HG02642 (cell line): ENCODE results near the gene DPYSL3.

ENCODE experiments used
- ATAC-seq: cut with Tn5 transposase; IDR thresholded peaks from one replicate; pipeline ENCODE4 v1.9.1; 2021; ENCODE audit warnings: mild to moderate bottlenecking; ENCODE audit not compliant: unreplicated experiment, poor library complexity

DPYSL3 gene

DNA sequence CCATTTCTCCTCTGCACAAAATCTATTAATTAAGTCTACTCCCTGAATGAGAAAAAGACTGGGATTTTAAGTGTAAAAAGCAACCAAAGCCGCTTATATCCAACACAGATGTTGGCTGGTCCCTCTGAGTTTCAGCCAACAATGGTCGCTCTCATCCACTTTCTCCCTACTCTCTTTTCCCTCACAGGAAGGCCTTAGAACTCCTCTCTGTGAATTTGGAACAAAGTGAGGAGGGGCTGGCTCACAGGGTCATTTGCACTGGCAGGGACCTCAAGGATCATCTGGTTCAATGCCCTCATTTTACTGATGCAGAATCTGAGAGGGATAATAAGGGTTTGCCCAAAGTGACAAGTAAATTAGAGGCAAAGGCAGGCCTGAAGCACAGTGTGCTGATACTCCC, 64.0 kb downstream of the DPYSL3 start:
- ATAC-seq = no peak

DNA sequence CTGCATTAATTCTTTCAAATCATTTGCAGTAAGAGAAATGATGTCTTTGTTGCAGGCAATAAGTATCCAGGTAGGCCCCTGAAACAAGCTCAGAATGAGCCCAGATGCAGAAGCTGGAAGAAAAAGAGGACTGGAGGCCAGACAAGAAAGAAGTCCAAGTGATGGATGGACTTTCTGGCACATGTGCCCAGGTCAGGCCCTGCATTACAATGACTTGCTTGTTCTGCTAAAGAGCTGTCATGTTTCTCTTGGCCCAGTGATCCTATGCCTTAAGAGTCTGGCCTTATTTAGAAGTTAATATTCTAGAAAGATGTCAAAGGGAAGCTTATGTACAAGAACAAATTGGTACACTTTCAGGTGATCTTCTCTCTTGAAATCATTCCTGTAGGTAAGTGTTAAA, 64.8 kb downstream of the DPYSL3 start:
- no peak for ATAC-seq

DNA sequence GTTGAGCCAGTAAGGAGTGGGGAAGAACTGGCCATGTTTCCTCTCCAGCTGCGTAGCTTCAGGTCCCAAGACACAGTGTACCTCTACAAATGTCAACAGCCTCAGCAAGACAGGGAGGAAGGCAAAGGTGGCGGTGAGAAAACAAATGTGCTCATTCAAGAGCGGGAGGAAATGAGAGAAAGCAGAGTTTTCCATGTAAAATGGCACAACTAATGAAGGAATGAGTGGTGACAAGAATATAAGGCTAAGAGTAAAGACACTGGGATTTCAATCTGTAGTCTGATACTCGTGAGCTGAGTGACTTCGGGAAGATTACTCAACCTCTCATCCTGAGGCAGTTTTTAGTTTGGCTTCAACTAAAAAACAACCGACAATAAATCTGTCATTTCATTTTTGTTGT, 67.6 kb downstream of the DPYSL3 start:
- ATAC-seq = no peak

DNA sequence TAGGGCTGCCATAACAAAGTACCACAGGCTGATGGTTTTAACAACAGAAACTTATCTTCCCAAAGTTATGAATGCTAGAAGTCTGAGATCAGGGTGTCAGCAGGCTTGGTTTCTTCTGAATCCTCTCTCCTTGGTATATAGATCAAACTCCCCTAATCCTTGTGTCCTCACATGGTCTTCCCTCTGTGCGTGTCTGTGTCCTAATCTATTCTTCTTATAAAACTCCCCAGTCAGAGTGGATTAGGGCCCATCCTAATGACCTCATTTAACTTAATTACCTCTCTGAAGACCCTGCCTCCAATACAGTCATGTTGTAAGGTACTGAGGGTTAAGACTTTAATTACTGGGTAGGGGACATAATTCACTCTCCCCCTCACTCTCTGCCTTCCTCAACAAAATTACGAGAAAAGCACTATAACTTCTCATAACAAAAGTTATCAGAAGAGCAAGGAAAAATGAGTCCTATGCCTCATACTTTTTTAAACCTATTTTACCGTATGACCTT, 68.6 kb downstream of the DPYSL3 start:
- no peak for ATAC-seq

DNA sequence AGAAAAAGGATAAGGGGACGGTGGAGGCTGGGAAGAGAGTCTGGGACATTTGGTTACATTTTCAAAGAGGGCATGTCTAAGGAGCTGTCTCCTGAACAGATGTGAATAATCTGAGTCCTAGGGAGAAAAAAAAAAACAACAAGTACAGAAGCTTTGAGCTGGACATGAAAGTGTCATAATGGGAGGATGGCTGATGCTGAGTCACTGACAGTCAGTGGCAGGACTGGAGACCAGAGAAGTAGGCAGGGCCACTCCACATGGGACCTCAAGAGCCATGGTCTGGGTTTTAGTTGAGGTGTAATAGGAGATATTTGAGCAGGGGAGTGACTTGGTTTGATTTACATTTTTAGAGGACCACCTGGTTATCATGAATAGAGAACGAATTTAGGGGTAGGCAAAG, 70.6 kb downstream of the DPYSL3 start:
- ATAC-seq = no peak

DNA sequence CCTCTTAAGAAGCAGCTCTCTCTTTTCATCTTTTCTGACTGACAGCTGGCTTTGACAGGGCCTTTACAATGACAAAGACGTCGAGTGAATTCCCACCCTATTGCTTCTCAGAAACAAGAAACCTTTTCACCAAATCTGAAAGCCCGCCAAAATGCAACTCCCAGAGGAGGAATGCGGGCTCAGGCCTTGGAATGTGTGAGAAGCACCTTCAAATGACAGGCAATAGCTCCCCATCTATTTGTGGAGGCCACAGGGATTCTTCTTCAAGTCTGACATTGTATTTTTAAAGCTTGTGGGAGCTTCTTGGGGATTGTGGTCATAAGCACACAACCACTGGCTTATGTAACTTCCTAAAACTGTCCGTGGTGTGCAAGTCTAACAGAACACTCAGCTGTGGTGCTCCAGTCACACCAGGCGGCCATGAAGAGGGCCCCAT, 72.7 kb downstream of the DPYSL3 start:
- ATAC-seq = no peak

DNA sequence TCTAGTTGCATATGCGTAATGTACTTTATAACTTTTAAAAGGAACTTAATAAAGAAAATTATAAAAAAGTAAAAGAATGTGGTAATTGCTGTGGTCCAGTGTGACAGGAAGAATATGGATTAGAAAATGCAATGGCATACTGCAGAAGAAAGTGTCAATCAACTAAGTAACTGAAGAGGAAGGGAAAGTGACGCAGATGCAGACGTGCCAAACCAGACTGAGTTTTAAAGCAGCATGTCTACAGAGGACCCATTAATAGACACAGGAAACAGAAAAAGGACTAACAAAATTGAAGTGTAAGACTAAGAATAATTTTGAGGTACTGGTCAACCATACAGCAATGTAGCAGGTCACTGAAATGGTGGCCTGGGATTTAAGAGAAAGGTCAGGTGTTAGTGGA, 73.3 kb downstream of the DPYSL3 start:
- no peak for ATAC-seq

DNA sequence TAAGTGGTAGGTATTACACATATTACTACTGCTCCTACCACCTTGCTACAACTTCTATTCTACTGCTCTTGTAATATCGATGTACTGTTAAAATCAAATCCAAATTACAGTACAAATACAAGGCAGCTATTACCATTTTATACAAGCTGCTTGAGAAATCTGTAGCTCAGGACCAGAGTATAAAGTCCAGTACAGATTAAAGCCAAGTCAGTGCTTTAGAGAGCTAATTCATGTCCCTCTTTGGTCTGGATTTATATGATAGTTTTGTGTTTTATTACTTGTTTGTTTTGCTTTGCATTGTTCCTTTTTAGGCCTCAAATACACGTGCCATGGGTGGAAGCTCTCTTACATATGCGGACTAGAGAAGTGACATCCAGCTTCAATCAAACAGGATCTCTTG, 75.8 kb downstream of the DPYSL3 start:
- ATAC-seq = no peak

DNA sequence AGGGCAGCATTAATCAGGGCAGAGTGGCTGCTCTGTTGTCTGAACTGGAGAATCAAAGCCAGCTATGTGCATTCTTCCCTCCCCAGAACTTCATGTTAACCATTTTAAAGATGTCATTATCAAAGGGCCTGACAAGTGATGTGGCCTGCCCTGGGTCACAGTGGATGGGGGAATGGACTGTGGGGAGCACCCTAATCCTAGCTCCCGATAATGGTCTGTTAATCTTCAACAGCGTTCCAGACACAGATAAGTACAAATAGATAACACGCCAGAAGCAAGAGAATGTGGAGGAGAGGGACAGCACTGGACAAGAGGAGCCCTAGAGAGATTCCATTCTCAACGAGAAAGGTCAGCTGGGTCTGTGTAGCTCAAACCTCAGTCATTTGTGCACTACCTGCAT, 77.5 kb downstream of the DPYSL3 start:
- no peak for ATAC-seq

DNA sequence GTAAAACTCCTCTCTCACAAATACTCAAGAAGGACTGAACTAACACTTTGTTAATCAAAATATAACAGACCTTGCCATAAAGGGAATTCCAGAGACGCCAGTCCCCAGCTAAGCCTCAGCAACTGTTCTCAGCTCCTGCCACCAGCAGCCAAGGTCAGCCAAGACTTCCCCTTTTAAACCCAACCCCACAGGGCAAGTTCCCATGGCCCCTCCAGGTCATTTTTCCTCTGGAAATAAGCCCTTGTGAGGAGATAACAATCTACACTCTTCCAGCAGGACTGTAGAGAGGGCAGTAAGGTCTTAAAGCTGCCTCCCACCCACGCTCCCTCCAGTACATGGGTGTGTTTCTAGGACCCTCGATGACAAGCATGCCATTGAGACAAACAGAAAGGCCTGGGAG, 78.3 kb downstream of the DPYSL3 start:
- ATAC-seq = no peak

DNA sequence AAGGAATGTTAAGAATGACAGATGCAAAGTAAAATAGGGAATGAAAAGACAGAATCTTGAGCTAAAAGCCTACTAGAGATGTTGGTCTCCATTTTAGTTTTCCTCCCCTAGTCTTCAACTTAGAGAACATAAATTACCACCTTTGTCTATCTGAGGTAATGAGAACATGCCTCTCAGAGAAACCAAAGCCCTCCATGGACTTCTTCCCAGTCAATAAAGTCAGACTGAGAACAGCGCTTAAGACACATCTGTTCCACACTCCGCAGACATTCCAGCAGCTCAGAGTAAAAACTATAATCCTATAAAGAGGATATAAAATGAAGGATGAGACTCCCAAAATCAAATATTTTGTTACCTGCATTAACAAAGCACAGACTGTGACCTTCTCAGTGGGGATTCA, 79.2 kb downstream of the DPYSL3 start:
- no peak for ATAC-seq

DNA sequence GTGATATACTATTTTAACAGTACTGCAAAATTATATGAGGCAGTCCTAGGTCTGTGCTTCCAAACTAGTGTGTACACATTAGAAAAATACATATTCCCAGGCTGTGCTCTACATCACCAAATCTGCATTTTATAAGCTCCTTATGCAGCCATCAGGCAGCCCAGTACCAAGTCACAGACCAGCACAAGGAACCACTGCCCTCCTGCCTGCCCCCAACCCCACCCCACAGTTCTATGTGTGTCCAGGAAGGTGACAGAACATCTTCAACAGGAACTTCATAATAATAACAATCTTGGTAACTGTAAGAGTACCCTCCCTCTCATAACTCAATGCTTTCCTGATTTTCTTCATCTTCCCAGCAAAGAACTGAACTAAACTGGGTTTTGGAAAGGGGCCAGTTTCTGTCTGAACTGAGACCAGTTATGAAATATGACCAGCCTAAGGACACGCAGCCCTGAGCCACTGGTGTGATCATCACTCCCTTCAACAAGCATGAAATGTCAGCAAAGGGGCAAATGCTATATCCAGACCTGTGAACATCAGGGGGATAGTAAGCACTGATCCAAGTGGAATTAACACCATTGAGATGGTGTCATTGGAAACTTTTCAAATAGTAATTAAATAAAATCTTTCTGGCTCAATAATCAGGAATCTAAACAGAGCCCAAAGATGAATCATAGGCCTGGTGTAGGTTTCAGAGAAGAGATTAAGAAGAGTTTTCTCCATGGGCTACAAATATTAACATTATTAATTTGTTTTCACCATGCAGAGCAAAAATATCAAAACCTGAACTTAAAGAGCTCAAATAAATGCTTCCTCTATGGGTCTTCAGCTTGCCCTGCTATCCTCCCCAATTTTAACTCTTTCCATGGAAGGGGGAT, 82.1 kb downstream of the DPYSL3 start:
- ATAC-seq = no peak

DNA sequence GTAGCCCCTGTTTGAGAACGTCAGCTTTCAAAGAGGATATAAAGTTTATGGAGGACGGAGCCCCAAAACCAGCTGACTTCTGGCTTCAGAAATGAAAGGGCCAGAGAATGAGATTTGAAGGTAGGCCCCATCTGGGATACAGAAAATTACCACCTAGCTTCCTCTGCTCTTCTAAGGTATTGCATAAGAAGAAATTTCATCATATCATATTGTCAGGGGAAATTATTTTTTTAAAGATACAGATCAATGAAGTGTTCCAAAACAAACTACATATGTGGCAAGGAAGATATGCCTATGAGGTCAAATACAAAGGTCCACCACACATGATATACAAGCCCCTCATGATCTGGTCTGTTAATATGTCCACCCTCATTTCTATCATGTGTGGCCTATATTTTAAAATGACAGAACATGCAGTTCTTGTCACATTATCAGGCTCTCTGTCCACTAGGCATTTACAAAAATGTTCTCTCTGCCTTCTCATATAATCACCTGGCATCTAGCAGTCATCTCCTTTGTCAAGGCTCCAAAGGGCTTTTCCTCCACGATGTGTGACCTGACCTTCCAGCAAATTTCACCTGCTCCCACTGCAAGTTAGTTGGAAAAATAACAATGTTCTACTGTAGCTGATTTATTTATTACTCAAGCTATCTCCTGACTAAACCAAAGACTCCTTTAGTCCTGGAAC, 83.1 kb downstream of the DPYSL3 start:
- no peak for ATAC-seq

DNA sequence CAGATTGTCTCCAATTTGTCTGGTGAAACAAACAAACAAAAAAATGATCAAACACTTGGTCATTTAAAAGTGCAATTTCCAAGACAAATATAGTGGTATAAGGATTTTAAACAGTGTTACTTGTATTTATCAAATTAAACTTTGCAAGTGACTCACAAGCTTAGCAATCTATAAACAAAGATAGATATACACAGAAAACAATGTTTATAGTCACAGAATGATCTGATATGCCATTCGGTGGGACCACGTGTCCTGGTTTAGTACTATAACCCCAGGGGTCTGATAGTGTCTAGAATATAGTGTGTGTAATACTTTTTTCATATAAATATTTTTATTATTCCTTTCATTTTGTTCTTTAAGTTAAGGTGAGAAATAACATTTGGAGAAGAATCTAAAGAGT, 91.3 kb downstream of the DPYSL3 start:
- no peak for ATAC-seq

DNA sequence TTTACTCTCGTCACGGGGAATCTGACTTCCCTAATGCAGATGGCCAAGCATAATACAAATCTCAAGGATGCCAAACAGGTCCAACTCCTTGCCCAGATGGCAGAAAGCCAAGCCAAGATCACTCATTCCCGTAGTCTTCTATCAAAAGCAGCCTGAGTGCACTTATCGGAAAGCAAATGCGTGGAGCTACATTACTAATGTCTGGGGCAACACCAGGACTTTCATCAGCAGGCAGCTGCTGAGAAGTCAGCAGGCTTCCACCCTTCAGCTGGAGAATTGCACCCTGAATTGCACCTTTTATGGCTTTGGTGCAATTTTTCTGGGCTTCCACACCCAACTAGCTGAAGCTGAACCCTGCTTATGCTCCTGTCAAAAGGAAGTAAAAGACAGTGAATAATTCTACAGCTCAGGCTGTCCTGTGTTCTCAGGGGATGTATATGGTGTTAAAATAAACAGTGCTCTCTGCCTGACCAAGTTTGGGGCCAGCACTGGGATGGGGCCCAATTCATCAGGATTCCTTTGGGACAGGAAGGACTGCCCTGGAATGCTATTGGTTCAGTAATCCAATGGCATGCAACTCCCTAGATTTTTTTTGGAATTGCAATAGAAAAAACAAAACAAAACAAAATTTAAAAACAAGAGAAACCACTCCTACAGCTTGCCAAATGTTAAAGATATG, 92.6 kb downstream of the DPYSL3 start:
- ATAC-seq = no peak

DNA sequence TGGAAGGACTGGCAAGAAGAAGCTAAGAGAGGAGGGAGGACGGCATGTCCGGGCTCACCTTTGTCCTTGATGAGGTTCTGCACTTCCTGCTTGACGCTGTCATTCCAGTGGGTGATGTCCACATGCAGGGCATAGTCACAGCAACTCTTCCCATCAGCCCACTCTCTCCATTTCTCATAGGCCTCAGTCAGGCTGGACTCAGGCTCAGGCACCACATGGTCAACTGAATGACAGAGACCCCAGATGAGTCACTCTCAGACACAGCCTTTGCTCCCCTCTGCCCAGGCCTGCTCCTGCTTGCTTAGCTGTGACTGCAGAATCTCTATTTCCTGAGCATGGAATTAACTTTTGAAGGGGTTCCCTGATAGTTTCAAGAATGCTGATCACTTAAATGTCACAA, 94.2 kb downstream of the DPYSL3 start:
- no peak for ATAC-seq

DNA sequence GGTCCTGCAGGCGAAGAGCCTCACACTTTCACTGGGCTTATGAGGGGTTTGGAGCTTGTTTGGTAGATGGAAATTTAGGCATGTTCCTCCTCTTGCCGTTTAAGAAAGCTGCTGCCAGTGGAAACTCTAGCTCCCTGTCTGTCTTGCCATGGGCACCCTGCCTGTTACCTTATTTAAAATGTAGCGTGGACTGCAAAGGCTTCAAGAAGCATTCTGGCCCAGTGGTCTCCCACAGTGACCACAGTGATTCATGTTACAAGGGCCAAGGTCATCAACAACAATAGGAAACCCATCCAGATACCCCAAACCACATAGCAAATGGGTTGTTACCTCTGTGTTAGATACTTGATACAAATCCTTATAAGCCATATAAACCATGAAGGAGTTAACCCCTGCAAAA, 96.6 kb downstream of the DPYSL3 start:
- no peak for ATAC-seq

DNA sequence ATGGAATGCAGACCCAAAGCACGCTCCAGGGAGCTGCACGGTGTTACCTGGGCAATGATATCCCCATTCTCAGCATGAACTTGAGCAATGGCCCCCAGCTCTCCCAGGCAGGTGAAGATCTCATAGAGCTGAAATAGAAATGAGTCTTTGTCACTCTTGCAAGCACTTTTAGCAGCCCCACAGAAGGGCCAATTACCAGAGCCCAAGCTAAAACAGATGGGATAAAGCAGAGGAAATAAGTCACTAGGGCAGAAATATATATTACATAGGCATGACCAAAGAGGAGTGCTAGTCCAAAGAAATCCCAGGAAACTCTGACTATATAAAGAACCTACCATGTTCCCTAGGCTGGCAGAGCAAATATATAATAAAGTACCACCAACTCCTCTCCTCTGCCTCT, 97.3 kb downstream of the DPYSL3 start:
- ATAC-seq = no peak

DNA sequence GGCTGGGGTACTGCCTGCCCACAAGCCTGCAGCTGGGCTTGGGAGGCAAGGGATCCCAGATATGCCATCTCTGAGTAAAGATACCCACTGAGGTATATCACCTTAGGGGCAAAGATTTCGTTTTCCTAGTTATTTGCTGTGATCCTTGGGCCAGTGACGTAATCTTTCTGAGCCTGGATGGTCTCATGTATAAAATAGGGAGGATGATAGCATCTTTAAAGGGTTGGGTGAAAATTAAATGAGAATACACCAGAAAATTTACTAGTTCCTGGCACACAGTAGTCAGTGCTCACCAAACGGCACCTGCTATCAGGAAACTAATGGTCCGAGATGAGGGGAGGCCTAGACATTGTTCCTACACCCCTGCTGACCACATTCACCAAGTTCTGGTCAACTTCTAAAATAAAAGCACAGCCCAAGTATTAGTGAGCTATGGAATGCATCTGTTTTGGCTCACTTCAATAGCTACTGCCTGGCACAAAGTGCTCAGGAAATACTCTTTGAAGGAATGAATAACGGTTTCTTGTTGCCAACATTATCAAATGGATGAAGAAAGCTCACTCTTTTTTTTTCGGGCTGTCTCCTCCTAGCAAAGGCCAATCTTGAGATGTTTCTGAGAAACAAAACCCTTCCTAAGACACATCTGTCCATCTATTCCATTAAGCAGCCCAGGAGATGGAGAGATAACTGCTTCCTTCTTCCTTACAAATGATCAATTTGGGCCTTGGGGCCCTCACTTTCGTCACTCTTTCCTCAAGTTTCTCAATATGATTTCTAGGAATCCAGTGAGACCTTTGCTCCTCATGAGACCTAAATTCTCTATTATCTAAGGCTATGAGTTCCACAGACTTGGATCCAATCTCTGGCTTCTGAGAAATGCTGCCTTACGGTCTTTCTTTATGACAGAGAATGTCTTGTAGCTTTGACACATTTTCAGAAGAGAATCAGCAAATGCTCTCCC, 98.2 kb downstream of the DPYSL3 start:
- ATAC-seq = no peak
